WI38 (cell line): ENCODE results near the gene SPEN.

ENCODE experiments used
- H3K4me3 ChIP-seq: 2 replicates; pipeline ENCODE4 v1.5.1; 2011; ENCODE audit warnings: low read depth, mild to moderate bottlenecking, control low read depth, low read length
- TF ChIP-seq, protein P1 (sequence below): IDR thresholded peaks from 2 replicates; pipeline ENCODE4 v1.5.1; 2012; ENCODE audit warnings: low read depth, mild to moderate bottlenecking, control low read depth, low read length

SPEN gene

GRCh38 chr1:15947382-15948090 lies 100.0 kb downstream of the SPEN start:
- H3K4me3 ChIP-seq, result no peak overlapping the region
- TF ChIP-seq, protein P1, sequence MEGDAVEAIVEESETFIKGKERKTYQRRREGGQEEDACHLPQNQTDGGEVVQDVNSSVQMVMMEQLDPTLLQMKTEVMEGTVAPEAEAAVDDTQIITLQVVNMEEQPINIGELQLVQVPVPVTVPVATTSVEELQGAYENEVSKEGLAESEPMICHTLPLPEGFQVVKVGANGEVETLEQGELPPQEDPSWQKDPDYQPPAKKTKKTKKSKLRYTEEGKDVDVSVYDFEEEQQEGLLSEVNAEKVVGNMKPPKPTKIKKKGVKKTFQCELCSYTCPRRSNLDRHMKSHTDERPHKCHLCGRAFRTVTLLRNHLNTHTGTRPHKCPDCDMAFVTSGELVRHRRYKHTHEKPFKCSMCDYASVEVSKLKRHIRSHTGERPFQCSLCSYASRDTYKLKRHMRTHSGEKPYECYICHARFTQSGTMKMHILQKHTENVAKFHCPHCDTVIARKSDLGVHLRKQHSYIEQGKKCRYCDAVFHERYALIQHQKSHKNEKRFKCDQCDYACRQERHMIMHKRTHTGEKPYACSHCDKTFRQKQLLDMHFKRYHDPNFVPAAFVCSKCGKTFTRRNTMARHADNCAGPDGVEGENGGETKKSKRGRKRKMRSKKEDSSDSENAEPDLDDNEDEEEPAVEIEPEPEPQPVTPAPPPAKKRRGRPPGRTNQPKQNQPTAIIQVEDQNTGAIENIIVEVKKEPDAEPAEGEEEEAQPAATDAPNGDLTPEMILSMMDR, result no peak

DNA sequence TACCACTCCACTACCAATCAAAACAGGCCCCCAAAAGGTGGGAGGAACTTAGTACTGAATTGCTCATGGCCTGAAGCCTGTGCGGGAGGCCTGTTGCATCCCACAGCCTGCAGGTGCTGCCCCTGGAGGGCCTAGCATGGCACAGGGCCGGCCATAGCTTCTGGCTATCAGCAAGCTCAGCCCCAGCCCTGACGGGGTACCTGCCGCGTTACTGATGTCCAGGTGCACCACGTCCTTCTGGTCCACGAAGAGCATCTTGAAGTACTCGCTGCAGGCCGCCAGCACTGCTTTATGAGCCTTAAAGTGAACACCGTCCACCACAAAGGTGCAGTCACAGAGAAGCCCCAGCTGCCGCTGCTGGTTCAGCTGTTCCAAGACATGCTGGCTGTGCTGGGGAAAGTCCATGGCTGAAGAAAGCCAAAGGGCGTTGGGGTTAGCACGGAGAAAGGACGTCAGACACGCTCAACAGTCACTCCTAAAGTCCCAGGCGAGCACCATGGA lies 100.6 kb downstream of the SPEN start:
- H3K4me3 ChIP-seq, result no peak overlapping the region
- TF ChIP-seq, protein P1, result no peak

DNA sequence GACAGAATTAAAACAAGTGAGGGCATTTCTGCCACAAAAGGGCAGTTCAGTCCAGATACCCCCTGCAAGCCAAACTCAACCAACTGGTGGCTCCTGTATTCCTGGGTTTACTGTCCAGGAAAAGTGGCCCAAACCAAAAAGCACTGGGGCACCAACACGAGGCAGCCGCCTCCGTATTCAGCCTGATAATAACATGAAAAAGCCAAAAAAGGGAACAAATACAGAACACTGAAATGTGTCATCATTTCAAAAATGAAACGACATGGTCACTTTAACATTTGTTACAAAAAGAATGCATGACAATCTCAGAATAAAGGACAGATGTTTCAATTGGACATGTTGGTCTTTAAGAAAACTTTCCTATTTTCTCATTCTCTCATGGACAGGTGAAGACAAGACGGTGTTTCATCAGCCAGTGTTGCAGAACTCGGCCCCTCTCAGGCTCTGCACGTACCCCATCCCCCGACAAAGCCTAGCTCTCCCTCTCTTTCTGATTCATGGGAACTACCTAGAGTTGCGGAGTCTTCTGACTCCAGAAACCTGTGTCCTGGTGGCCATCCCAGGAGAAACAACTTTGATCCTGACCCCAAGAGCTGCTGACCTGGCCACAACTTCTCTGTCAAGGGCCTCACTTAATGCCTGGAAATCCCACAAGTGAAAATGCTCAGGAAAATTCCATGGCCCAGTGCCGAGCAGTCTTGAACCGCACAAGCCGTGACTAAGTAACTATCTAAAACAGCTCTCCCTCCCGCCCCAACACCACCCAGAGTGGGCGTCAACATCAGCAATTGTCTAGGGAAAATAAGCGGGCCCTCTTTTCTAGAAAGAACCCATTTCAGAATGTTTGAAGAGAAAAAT lies 101.3 kb downstream of the SPEN start:
- peak overlapping the region; percentile 49 for H3K4me3 ChIP-seq
- TF ChIP-seq, protein P1, result no peak

DNA sequence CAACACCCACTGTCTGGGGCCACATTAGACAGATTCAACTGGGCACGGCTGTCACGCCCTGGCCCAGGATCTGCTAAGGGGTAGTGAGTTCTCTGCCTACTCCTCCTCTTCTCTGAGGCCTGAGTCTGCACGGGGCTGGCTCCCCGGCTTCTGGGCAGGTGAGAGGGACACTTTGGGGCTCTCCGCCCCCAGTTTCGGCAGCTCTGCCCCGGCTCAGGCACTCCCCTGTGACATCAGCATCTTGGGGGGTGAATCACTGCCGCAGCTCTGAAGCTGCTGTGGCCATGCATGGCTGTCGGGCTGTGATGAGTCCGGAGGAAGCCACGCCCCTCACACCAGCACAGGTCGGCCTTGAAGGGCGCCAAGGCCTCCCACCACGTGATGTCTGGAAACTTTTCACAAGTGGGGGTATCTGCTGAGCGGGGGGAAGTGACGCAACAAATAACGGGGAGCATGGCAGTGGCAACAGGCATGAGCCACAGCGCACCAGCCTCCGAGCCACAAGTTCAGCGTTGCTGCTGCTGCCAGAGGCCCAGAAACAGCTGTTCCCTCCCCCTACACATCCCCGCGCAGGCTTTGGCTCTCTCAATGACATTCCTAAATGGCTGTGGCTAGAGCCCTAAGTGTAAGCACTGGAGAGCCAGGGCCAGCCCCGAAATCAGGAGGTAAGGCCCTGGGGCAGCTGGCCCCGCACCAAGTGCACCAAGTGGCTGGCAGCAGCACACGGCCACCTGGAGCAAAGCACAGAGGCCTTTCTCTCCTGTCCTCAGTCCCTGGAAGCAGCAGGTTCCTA lies 102.1 kb downstream of the SPEN start:
- TF ChIP-seq, protein P1, result no peak
- H3K4me3 ChIP-seq, result peak overlapping the region; percentile 49

GRCh38 chr1:15950302-15950701 lies 102.8 kb downstream of the SPEN start:
- no peak overlapping the region for H3K4me3 ChIP-seq
- TF ChIP-seq, protein P1, result no peak

DNA sequence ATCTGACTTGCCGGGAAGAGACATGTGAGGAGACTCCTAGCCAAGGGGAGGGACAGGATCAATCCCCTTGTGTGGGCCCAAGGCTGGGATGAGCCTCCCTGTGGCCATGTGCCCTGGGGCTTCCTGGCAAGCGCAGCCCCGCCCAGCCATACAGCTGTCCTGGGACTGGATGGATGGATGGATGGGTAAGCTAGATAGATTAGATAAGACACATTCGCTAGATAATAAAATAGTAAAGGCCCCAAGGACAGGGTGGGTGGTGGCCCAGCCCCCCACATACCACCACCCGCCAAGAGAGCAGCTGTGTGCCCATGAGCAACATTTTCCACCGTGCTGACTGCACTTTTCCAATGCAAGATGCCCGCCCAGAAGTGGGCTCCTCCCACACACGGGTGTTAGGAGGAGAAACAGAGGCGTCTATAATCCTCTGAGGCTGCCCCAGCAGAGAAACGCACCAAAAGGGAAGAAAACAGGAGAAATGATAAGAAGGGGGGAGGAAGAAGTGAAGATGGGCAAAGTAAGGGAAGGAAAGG lies 103.3 kb downstream of the SPEN start:
- no peak overlapping the region for H3K4me3 ChIP-seq
- TF ChIP-seq, protein P1, result no peak
